IPS-18c (cell line): ENCODE results near the gene EVC2.

Experiments used
- H3K4me3 ChIP-seq: 2 replicates; pipeline ENCODE4 v1.7.0; 2013; ENCODE audit warnings: low read depth, mild to moderate bottlenecking, low read length, moderate library complexity; ENCODE audit not compliant: insufficient read depth
- H3K9me3 ChIP-seq: one replicate; pipeline ENCODE4 v1.6.1; 2013; ENCODE audit warnings: mild to moderate bottlenecking, low read length, moderate library complexity; ENCODE audit not compliant: control insufficient read depth, insufficient read depth

The EVC2 gene

GRCh38 chr4:5662555-5662954, 45.8 kb downstream of the EVC2 start:
- peaks cover 1% of the 10 kb centered on the region for H3K9me3 ChIP-seq
- no peak overlapping the region for H3K4me3 ChIP-seq

- Histone ChIP-seq H3K4me3 (no peak overlapping the region), H3K9me3 (no peaks in the 10 kb centered on the region)
Measured at GRCh38 chr4:5661237-5661636, 47.1 kb downstream of the EVC2 start.

- Histone ChIP-seq H3K4me3 (no peak overlapping the region), H3K9me3 (no peaks in the 10 kb centered on the region)
Measured at GRCh38 chr4:5660185-5660584, 48.2 kb downstream of the EVC2 start.

- Histone ChIP-seq H3K4me3 (no peak overlapping the region), H3K9me3 (no peaks in the 10 kb centered on the region)
Measured at GRCh38 chr4:5658974-5659373, 49.4 kb downstream of the EVC2 start.

- Histone ChIP-seq H3K9me3 (no peaks in the 10 kb centered on the region), H3K4me3 (no peak overlapping the region)
Measured at GRCh38 chr4:5656415-5656814, 51.9 kb downstream of the EVC2 start.

GRCh38 chr4:5654791-5655190, 53.6 kb downstream of the EVC2 start:
- no peak overlapping the region for H3K4me3 ChIP-seq
- no peaks in the 10 kb centered on the region for H3K9me3 ChIP-seq

GRCh38 chr4:5651089-5651488, 57.3 kb downstream of the EVC2 start:
- Histone ChIP-seq H3K9me3 (no peaks in the 10 kb centered on the region), H3K4me3 (no peak overlapping the region)

- Histone ChIP-seq H3K4me3 (no peak overlapping the region), H3K9me3 (no peaks in the 10 kb centered on the region)
Measured at GRCh38 chr4:5650040-5650439, 58.3 kb downstream of the EVC2 start.

GRCh38 chr4:5647351-5647750, 61.0 kb downstream of the EVC2 start:
- Histone ChIP-seq H3K4me3 (no peak overlapping the region), H3K9me3 (no peaks in the 10 kb centered on the region)

- H3K9me3 ChIP-seq = no peaks in the 10 kb centered on the region
Measured at GRCh38 chr4:5640096-5640495, 68.3 kb downstream of the EVC2 start.

GRCh38 chr4:5639556-5639955, 68.8 kb downstream of the EVC2 start:
- H3K4me3 ChIP-seq = no peak overlapping the region
- H3K9me3 ChIP-seq = no peaks in the 10 kb centered on the region

More at GRCh38 chr4:5640096-5640495, 68.3 kb downstream of the EVC2 start:
- H3K4me3 ChIP-seq = no peak overlapping the region

GRCh38 chr4:5638976-5639375, 69.4 kb downstream of the EVC2 start:
- H3K4me3 ChIP-seq = no peak overlapping the region
- no peaks in the 10 kb centered on the region for H3K9me3 ChIP-seq

- Histone ChIP-seq H3K4me3 (no peak overlapping the region), H3K9me3 (no peaks in the 10 kb centered on the region)
Measured at GRCh38 chr4:5638316-5638715, 70.0 kb downstream of the EVC2 start.

GRCh38 chr4:5636766-5637670, 71.3 kb downstream of the EVC2 start:
- Histone ChIP-seq H3K9me3 (no peaks in the 10 kb centered on the region), H3K4me3 (no peak overlapping the region)

- no peaks in the 10 kb centered on the region for H3K9me3 ChIP-seq
- no peak overlapping the region for H3K4me3 ChIP-seq
Measured at GRCh38 chr4:5635826-5636195, 72.5 kb downstream of the EVC2 start.

- no peak overlapping the region for H3K4me3 ChIP-seq
- no peaks in the 10 kb centered on the region for H3K9me3 ChIP-seq
Measured at GRCh38 chr4:5632571-5632970, 75.8 kb downstream of the EVC2 start.

- Histone ChIP-seq H3K9me3 (no peaks in the 10 kb centered on the region), H3K4me3 (no peak overlapping the region)
Measured at GRCh38 chr4:5632066-5632440, 76.3 kb downstream of the EVC2 start.

- Histone ChIP-seq H3K4me3 (no peak overlapping the region), H3K9me3 (no peaks in the 10 kb centered on the region)
Measured at GRCh38 chr4:5631352-5632065, 76.8 kb downstream of the EVC2 start.
